Esophagus squamous epithelium (tissue), 5 donors: ENCODE measurements around the gene ITPR3. TPM values are rescaled to one million over a fixed set of nuclear protein-coding genes. Genes with fewer than 3 reads are reported as not detected.

Source experiments
- DNase-seq: peaks from one replicate; lab custom pipeline; 2025; lab: John Stamatoyannopoulos, UW
- H3K27ac ChIP-seq, 4 donors: fragments of 200-600 bp; sonication (generic); one replicate each; pipeline ENCODE4 v1.5.1; 2016 to 2019; ENCODE audit warnings: mild to moderate bottlenecking in 1 of 4
- H3K27me3 ChIP-seq, 4 donors: fragments of 200-600 bp; sonication (generic); 1 replicate in 3 of 4; 2 replicates in 1 of 4; pipeline versions ENCODE4 v1.5.1 to v1.6.0; 2017 to 2021; ENCODE audit warnings: antibody characterized with exemption in 1 of 4
- H3K36me3 ChIP-seq, 3 donors: fragments of 200-600 bp; sonication (generic); one replicate each; pipeline ENCODE4 v1.5.1; 2016 to 2019
- H3K4me1 ChIP-seq, 3 donors: fragments of 200-600 bp; sonication (generic); one replicate each; pipeline ENCODE4 v1.5.1; 2017 to 2019
- H3K4me3 ChIP-seq, 4 donors: fragments of 200-600 bp; sonication (generic); 1 replicate in 3 of 4; 2 replicates in 1 of 4; pipeline ENCODE4 v1.5.1; 2016 to 2019; ENCODE audit warnings: mild to moderate bottlenecking in 2 of 4, moderate library complexity in 1 of 4
- H3K9me3 ChIP-seq, 3 donors: fragments of 200-600 bp; sonication (generic); one replicate each; pipeline ENCODE4 v1.5.1; 2016 to 2019
- CTCF ChIP-seq, 6 experiments: fragments of 450-650 bp in 4 of 6; fragments of 200-600 bp in 2 of 6; sonication (generic) in 2 of 6; IDR thresholded peaks; one replicate each; pipeline ENCODE4 v1.5.1; 2016 to 2019; ENCODE audit warnings: antibody characterized with exemption in 6 of 6, mild to moderate bottlenecking in 4 of 6, moderate library complexity in 4 of 6
- POLR2A ChIP-seq, 4 donors: fragments of 450-650 bp; IDR thresholded peaks; one replicate each; pipeline ENCODE4 v1.6.1; 2017; ENCODE audit warnings: antibody characterized with exemption in 4 of 4, mild to moderate bottlenecking in 4 of 4, moderate library complexity in 3 of 4
- WGBS, 2 donors: methylation state at CpG; one replicate each; pipeline ENCODE4 v1.1.5; 2018; 5-methylcytosine and 5-hydroxymethylcytosine counted together
- intact Hi-C: fragments of 100-400 bp; cut with DNase I; formaldehyde crosslinking; loops from one replicate; pipeline ENCODE4 v1.15.0; 2022
- total RNA-seq, 4 donors: library from RNA; depleted of rRNA; stranded (reverse); fragments of >200 nt; gene quantifications; one replicate each; pipeline ENCODE4 v1.1.0, GENCODE V29; 2016
- donor health status: DM: yes; HTN: yes; CAD: no.

The ITPR3 gene
- total RNA-seq, 4 donors from 2014 or later = 21.8 to 39.2 (median 35.3) TPM

- Histone ChIP-seq H3K9me3 (no peaks in the 10 kb centered on the region), H3K27me3 (no peaks in the 10 kb centered on the region), H3K27ac (no peak overlapping the region), H3K4me3 (no peak overlapping the region), H3K4me1 (peaks cover 18 to 51% (median 23%) of the 10 kb centered on the region in 3 donors), H3K36me3 (peaks cover 0 to 22% (median 0%) of the 10 kb centered on the region in 3 donors)
- 59 to 91% methylated on average over 3 of the region's 3 CpGs for WGBS, 2 donors
- intact Hi-C loops = loop anchor here (10.0 kb wide), 1 partner anchor 54 kb away; the partner anchor contains the start of gene BAK1
- no peak for DNase-seq
- TF ChIP-seq POLR2A (IDR thresholded peaks at IDR 0.05) (no peak), CTCF (IDR thresholded peaks at IDR 0.05) (no peak)
Observed at GRCh38 chr6:33638556-33638955, 17.4 kb downstream of the ITPR3 start.

GRCh38 chr6:33639559-33639958, 18.4 kb downstream of the ITPR3 start:
- H3K4me3 ChIP-seq = no peak overlapping the region
- no peak for TF ChIP-seq CTCF (IDR thresholded peaks at IDR 0.05)
- no peak for TF ChIP-seq POLR2A (IDR thresholded peaks at IDR 0.05)
- peaks cover 10 to 44% (median 16%) of the 10 kb centered on the region in 3 donors for H3K4me1 ChIP-seq
- H3K27ac ChIP-seq = no peak overlapping the region
- intact Hi-C loops = loop anchor here (10.0 kb wide), 1 partner anchor 55 kb away; the partner anchor contains the start of gene BAK1
- no peaks in the 10 kb centered on the region for H3K9me3 ChIP-seq
- WGBS, 2 donors = 83 to 100% methylated on average over 1 of the region's 1 CpG
- DNase-seq = no peak
- peaks cover 0 to 25% (median 0%) of the 10 kb centered on the region in 3 donors for H3K36me3 ChIP-seq
- no peaks in the 10 kb centered on the region for H3K27me3 ChIP-seq

GRCh38 chr6:33640361-33640760, 19.2 kb downstream of the ITPR3 start:
- H3K9me3 ChIP-seq = no peaks in the 10 kb centered on the region
- no peak overlapping the region for H3K4me3 ChIP-seq
- H3K36me3 ChIP-seq = peaks cover 0 to 25% (median 0%) of the 10 kb centered on the region in 3 donors
- TF ChIP-seq CTCF (IDR thresholded peaks at IDR 0.05) (no peak), POLR2A (IDR thresholded peaks at IDR 0.05) (no peak)
- no peaks in the 10 kb centered on the region for H3K27me3 ChIP-seq
- intact Hi-C loops = no loop called here
- H3K27ac ChIP-seq = no peak overlapping the region
- DNase-seq = no peak
- H3K4me1 ChIP-seq = peaks cover 10 to 38% (median 15%) of the 10 kb centered on the region in 3 donors
- 59 to 70% methylated on average over 8 of the region's 13 CpGs for WGBS, 2 donors

- no peak for TF ChIP-seq POLR2A (IDR thresholded peaks at IDR 0.05)
- no peak for TF ChIP-seq CTCF (IDR thresholded peaks at IDR 0.05)
- Histone ChIP-seq H3K4me3 (no peak overlapping the region), H3K36me3 (peaks cover 0 to 25% (median 0%) of the 10 kb centered on the region in 3 donors), H3K27ac (peak overlapping the region in 3 of 4 donors; percentile 0 to 13 (median 10)), H3K4me1 (peaks cover 10 to 38% (median 15%) of the 10 kb centered on the region in 3 donors), H3K27me3 (no peaks in the 10 kb centered on the region), H3K9me3 (no peaks in the 10 kb centered on the region)
- intact Hi-C loops = no loop called here
- DNase-seq = no peak
- WGBS, 2 donors = 51 to 55% methylated on average over 4 to 7 of the region's 15 CpGs
Observed at GRCh38 chr6:33641144-33641543, 20.0 kb downstream of the ITPR3 start.

GRCh38 chr6:33641602-33642001, 20.5 kb downstream of the ITPR3 start:
- TF ChIP-seq POLR2A (IDR thresholded peaks at IDR 0.05) (no peak), CTCF (IDR thresholded peaks at IDR 0.05) (no peak)
- no peak for DNase-seq
- intact Hi-C loops = no loop called here
- peaks cover 0 to 28% (median 0%) of the 10 kb centered on the region in 3 donors for H3K36me3 ChIP-seq
- 64 to 71% methylated on average over 7 of the region's 7 CpGs for WGBS, 2 donors
- peaks cover 10 to 38% (median 15%) of the 10 kb centered on the region in 3 donors for H3K4me1 ChIP-seq
- peak overlapping the region in 1 of 4 donors; percentile 0 for H3K27ac ChIP-seq
- no peaks in the 10 kb centered on the region for H3K9me3 ChIP-seq
- H3K4me3 ChIP-seq = no peak overlapping the region
- H3K27me3 ChIP-seq = no peaks in the 10 kb centered on the region
